ENCODE measurements around the gene PIK3CG. TPM values are rescaled to one million over a fixed set of nuclear protein-coding genes. Genes with fewer than 3 reads are reported as not detected.

The PIK3CG gene
- total RNA-seq, 4 donors from 2014 or later = 1.4 to 4.0 (median 2.5) TPM

DNA sequence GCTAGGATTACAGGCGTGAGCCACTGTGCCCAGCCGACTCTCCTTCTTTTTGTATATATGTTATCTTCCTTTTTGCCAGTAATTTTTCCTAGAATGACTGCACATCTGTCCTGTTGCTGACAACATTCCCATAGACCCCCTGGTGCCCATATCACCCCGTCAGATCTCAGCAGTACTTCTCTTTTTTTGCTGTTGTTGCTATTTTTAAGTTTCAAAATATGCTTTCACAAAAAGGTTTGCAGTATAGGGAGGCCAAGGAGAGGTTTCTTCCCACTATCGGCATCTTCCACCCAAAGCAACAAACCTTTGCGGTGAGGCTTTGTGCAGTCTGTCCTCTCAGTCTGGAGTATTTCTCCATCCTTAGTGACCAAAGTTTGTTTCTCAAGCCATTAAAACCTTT, 23.1 kb downstream of the PIK3CG start:
- Histone ChIP-seq H3K4me3 (no peak overlapping the region), H3K27ac (no peak overlapping the region), H3K9me3 (no peaks in the 10 kb centered on the region), H3K36me3 (no peaks in the 10 kb centered on the region), H3K27me3 (no peaks in the 10 kb centered on the region), H3K4me1 (peaks cover 0 to 8% (median 0%) of the 10 kb centered on the region in 3 donors)
- 87 to 88% methylated on average over 5 of the region's 5 CpGs for WGBS, 2 donors (ENCODE audit: low coverage in 1 of 2)
- no peak for ATAC-seq
- TF ChIP-seq POLR2A (IDR thresholded peaks at IDR 0.05) (no peak), CTCF (IDR thresholded peaks at IDR 0.05) (no peak), POLR2AphosphoS5 (IDR thresholded peaks at IDR 0.05) (no peak), EP300 (IDR thresholded peaks at IDR 0.05) (no peak)

DNA sequence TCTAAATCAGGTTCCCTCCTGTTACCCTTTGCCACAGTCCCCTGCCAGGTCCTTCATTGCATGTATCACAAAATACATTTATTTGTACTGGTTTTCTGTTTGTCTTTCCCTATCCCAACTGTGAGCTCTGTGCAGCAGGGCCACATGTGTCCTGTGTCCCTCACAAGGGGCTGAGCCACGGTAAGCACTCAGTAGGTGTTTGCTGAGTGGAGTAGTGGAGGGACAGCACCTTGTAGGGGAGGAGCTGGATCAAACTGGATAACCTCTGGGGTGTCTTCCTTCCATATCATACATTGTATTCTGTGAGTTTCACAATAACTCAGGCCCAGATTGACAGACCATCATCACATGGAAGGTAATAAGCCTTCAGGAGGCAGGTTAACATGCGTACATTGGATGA, 25.9 kb downstream of the PIK3CG start:
- no peak for ATAC-seq
- no peak overlapping the region for H3K27ac ChIP-seq
- no peaks in the 10 kb centered on the region for H3K27me3 ChIP-seq
- H3K9me3 ChIP-seq = no peaks in the 10 kb centered on the region
- no peaks in the 10 kb centered on the region for H3K36me3 ChIP-seq
- peaks cover 0 to 8% (median 0%) of the 10 kb centered on the region in 3 donors for H3K4me1 ChIP-seq
- no peak for TF ChIP-seq POLR2A (IDR thresholded peaks at IDR 0.05)
- 92 to 100% methylated on average over 1 to 2 of the region's 2 CpGs for WGBS, 2 donors (ENCODE audit: low coverage in 1 of 2)
- no peak overlapping the region for H3K4me3 ChIP-seq

DNA sequence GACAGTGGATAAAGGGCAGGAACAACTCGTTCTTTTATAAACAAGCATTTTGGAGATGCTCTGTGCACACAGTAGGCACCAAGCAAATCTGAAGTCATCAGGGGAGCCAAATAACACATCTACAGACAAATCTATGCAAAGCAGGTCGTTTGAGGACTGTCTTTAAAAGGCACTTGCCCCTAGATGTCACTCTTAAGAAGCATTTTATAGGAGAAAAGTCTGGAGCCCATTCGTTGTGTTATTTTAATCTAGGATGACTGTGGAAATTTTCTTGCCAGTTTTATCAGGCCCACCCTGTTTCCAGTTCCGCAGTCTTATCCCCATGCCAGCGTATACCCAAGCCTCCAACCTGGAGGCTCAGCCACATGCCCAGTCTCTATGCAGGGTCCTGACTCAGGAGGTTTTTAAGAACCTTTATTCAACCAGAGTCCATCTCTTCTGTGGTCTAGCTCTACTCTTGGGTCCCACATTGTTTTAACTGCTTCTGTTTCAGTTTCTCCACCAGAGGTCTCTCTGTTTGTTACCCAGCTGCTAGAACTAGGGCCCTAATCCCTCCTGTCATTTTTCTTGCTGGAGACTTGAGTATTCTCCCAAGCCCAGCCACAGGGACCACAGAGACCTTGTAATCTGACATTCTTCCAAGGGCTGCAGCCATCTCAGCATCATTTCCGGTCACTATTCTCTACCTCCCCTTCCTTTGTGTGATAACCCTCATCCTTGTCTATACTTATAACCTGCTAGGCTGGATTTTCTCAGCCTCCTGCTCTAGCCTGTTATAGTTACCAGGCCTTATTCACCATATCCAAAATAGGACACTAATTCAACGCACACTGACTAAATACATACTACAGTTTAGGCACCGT, 26.7 kb downstream of the PIK3CG start:
- H3K4me1 ChIP-seq = peaks cover 0 to 8% (median 0%) of the 10 kb centered on the region in 3 donors
- no peak for ATAC-seq
- no peaks in the 10 kb centered on the region for H3K9me3 ChIP-seq
- H3K27ac ChIP-seq = no peak overlapping the region
- TF ChIP-seq POLR2A (IDR thresholded peaks at IDR 0.05) (no peak), EP300 (IDR thresholded peaks at IDR 0.05) (no peak), POLR2AphosphoS5 (IDR thresholded peaks at IDR 0.05) (no peak), CTCF (IDR thresholded peaks at IDR 0.05) (no peak)
- WGBS, 2 donors (ENCODE audit: low coverage in 1 of 2) = 67 to 68% methylated on average over 7 to 8 of the region's 8 CpGs
- H3K36me3 ChIP-seq = no peaks in the 10 kb centered on the region
- H3K4me3 ChIP-seq = no peak overlapping the region
- H3K27me3 ChIP-seq = no peaks in the 10 kb centered on the region

DNA sequence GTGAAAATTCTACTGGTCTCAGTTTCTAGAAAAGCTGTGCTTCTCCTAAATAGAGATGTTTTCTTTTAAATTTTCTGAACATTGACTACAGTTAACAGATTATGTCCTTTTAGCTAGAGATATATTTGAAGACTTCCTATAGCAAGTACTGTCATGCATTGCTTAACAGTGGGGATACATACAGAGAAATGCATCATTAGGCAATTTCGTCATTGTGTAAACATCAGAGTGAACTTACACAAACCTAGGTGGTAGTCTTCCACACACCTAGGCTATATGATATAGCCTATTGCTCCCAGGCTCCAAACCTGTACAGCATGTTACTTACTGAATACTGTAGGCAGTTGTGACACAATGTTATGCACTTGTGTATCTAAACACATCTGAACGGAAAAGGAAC, 28.5 kb downstream of the PIK3CG start:
- WGBS, 2 donors (ENCODE audit: low coverage in 1 of 2) = 92% methylated on average over 2 of the region's 2 CpGs
- no peak for TF ChIP-seq CTCF (IDR thresholded peaks at IDR 0.05)
- Histone ChIP-seq H3K36me3 (no peaks in the 10 kb centered on the region), H3K9me3 (peaks cover 0 to 3% (median 0%) of the 10 kb centered on the region in 3 donors), H3K4me3 (no peak overlapping the region), H3K27ac (no peak overlapping the region), H3K27me3 (no peaks in the 10 kb centered on the region), H3K4me1 (peaks cover 0 to 8% (median 0%) of the 10 kb centered on the region in 3 donors)
- ATAC-seq = no peak

DNA sequence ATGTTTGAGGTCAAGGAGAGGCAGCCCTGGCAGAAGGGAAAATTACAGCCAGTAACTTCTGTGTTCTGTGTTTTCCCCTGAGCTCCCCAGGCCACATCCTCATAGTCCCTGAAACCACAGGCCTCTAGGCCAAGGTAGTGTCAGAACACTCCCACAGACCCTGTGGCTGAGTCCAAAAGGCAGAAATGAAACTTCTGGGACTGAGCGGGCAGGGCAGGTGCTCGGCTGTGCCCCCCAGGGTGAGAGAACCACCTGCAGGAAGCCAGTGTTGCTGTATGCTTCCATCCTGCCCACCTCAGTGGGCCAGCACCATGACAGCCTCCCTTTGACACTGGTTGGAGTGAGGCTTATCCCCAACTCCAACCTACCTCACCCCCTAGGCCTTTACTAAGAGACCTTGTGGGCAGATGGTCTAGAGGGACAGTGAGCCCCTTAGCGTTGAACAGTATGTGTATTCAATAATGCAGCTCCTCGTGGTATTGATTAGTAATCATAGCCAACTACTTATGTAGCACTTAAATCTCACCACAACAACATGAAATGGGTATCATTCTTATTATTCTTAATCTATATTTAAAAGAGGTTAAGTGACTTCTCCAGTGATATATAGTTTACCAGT, 30.3 kb downstream of the PIK3CG start:
- no peaks in the 10 kb centered on the region for H3K27me3 ChIP-seq
- peaks cover 0 to 8% (median 0%) of the 10 kb centered on the region in 3 donors for H3K4me1 ChIP-seq
- WGBS, 2 donors (ENCODE audit: low coverage in 1 of 2) = 81% methylated on average over 4 of the region's 4 CpGs; no CpG with 5 or more reads in 1 of the 2 donors
- H3K27ac ChIP-seq = no peak overlapping the region
- no peak for ATAC-seq
- H3K4me3 ChIP-seq = no peak overlapping the region
- TF ChIP-seq POLR2A (IDR thresholded peaks at IDR 0.05) (no peak), EP300 (IDR thresholded peaks at IDR 0.05) (no peak), CTCF (IDR thresholded peaks at IDR 0.05) (no peak), POLR2AphosphoS5 (IDR thresholded peaks at IDR 0.05) (no peak)
- no peaks in the 10 kb centered on the region for H3K36me3 ChIP-seq
- peaks cover 0 to 10% (median 0%) of the 10 kb centered on the region in 3 donors for H3K9me3 ChIP-seq
